Endometrium (tissue), 2 donors: ENCODE data around the gene MTUS2.
"Not testable (repeated sequence)": the region's sequence is repeated elsewhere in the genome, so short reads cannot be mapped to it uniquely, and the experiment has no call there.

Experiments
- FAIRE-seq: peaks from 2 replicates; lab custom pipeline; 2012; peaks lifted over from hg19 to GRCh38; lab: Jason Lieb, UNC
- donor health status: control.
- donor health status: control.

Gene MTUS2

GRCh38 chr13:29319451-29319850 lies 499.3 kb downstream of the MTUS2 start:
- FAIRE-seq, result no peak

GRCh38 chr13:29323954-29324353 lies 503.8 kb downstream of the MTUS2 start:
- no peak for FAIRE-seq

GRCh38 chr13:29324601-29325000 lies 504.5 kb downstream of the MTUS2 start:
- FAIRE-seq, result no peak

GRCh38 chr13:29328501-29328900 lies 508.4 kb downstream of the MTUS2 start:
- FAIRE-seq, result no peak

- FAIRE-seq, result no peak
Measured at GRCh38 chr13:29336356-29336755, 516.2 kb downstream of the MTUS2 start.

GRCh38 chr13:29339386-29340272 lies 519.5 kb downstream of the MTUS2 start:
- no peak for FAIRE-seq

GRCh38 chr13:29345860-29346582 lies 525.9 kb downstream of the MTUS2 start:
- FAIRE-seq, result not testable (repeated sequence)

- no peak for FAIRE-seq
Measured at GRCh38 chr13:29355029-29355428, 534.9 kb downstream of the MTUS2 start.

- FAIRE-seq, result no peak
Measured at GRCh38 chr13:29359181-29359580, 539.0 kb downstream of the MTUS2 start.

- FAIRE-seq, result no peak
Measured at GRCh38 chr13:29361716-29362115, 541.6 kb downstream of the MTUS2 start.

GRCh38 chr13:29362849-29363604 lies 542.9 kb downstream of the MTUS2 start:
- FAIRE-seq, result peak; percentile 72

GRCh38 chr13:29369060-29369743 lies 549.1 kb downstream of the MTUS2 start:
- peak; percentile 79 for FAIRE-seq

GRCh38 chr13:29379281-29379680 lies 559.1 kb downstream of the MTUS2 start:
- no peak for FAIRE-seq

GRCh38 chr13:29379865-29380264 lies 559.7 kb downstream of the MTUS2 start:
- FAIRE-seq, result no peak

- no peak for FAIRE-seq
Measured at GRCh38 chr13:29382021-29382420, 561.9 kb downstream of the MTUS2 start.

- no peak for FAIRE-seq
Measured at GRCh38 chr13:29383476-29383875, 563.3 kb downstream of the MTUS2 start.

- FAIRE-seq, result no peak
Measured at GRCh38 chr13:29384466-29384865, 564.3 kb downstream of the MTUS2 start.

- no peak for FAIRE-seq
Measured at GRCh38 chr13:29384871-29385270, 564.7 kb downstream of the MTUS2 start.

- no peak for FAIRE-seq
Measured at GRCh38 chr13:29386246-29386645, 566.1 kb downstream of the MTUS2 start.

- not testable (repeated sequence) for FAIRE-seq
Measured at GRCh38 chr13:29390598-29390997, 570.5 kb downstream of the MTUS2 start.

GRCh38 chr13:29396446-29396845 lies 576.3 kb downstream of the MTUS2 start:
- no peak for FAIRE-seq

- no peak for FAIRE-seq
Measured at GRCh38 chr13:29397265-29397664, 577.1 kb downstream of the MTUS2 start.
